ENCODE data around the gene PRRX2.

Gene PRRX2

DNA sequence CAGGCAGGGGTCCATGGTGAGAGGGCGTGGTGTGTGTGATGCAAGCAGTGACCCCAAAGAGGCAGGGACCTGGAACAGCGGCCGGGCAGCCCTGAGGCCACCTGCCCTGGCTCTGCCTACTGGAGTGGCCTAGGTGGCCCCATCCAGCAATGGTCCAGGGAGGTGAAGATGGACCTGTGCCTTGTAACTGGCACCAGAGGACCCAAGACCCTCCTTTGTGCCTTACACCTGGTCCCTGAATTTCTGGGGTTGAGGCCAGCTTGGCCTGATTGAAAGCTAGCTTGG is 44.7 kb downstream of the PRRX2 start:
- H3K27ac Mint-ChIP-seq = peak overlapping the region; percentile 37 to 83 (median 74)
- TF ChIP-seq, protein P1, sequence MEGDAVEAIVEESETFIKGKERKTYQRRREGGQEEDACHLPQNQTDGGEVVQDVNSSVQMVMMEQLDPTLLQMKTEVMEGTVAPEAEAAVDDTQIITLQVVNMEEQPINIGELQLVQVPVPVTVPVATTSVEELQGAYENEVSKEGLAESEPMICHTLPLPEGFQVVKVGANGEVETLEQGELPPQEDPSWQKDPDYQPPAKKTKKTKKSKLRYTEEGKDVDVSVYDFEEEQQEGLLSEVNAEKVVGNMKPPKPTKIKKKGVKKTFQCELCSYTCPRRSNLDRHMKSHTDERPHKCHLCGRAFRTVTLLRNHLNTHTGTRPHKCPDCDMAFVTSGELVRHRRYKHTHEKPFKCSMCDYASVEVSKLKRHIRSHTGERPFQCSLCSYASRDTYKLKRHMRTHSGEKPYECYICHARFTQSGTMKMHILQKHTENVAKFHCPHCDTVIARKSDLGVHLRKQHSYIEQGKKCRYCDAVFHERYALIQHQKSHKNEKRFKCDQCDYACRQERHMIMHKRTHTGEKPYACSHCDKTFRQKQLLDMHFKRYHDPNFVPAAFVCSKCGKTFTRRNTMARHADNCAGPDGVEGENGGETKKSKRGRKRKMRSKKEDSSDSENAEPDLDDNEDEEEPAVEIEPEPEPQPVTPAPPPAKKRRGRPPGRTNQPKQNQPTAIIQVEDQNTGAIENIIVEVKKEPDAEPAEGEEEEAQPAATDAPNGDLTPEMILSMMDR (IDR thresholded peaks at IDR 0.05; ENCODE audit: unreplicated experiment in 3 of 3) = no peak
- H3K4me1 Mint-ChIP-seq = peaks cover 21% of the 10 kb centered on the region
- H3K27me3 Mint-ChIP-seq (ENCODE audit: low read depth) = peaks cover 18% of the 10 kb centered on the region
- H3K36me3 Mint-ChIP-seq (ENCODE audit: low read depth) = no peaks in the 10 kb centered on the region
- H3K4me3 Mint-ChIP-seq = no peak overlapping the region
- no peaks in the 10 kb centered on the region for H3K9me3 Mint-ChIP-seq

DNA sequence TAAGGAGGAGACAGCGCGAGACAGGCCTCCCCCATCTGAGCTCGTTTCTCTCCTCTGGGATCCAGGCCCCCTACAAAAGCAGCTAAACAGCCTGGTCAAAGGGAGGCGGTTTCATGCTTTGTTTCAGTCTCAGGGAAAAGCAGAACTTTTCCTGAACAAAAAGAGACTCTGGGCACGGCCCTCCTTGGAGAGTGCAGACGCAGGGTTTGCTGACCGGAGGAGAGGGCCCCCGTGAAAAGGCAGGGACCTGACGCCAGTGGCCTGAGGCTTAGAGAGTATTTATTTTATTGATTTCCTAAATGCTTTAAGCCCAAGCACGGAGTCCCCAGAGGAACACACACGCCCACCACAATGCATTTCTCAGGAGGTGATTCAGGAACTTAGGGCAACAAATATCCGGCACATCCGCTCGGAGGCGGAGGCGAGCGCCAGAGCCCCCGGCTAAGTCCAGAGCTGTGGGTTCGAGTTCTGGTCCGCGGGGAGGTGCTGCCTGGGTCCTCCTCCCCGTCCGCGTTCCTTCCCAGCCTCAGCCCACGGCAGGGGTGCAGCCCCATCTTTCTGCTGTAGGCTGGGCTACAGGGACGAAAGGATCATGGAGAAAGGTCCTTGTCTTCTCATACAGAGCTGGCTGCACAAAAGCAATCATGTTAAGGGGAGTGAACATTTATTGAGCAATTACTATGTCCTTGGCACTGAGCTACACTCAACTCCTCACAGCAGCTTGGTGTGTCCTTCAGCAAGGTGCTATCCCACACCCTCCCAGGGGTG is 47.4 kb downstream of the PRRX2 start:
- TF ChIP-seq, protein P1 (IDR thresholded peaks at IDR 0.05; ENCODE audit: unreplicated experiment in 3 of 3) = no peak
- H3K4me1 Mint-ChIP-seq = peaks cover 26% of the 10 kb centered on the region
- peaks cover 17% of the 10 kb centered on the region for H3K27me3 Mint-ChIP-seq (ENCODE audit: low read depth)
- H3K4me3 Mint-ChIP-seq = peak overlapping the region; percentile 17 to 23 (median 19)
- no peaks in the 10 kb centered on the region for H3K36me3 Mint-ChIP-seq (ENCODE audit: low read depth)
- H3K9me3 Mint-ChIP-seq = no peaks in the 10 kb centered on the region
- peak overlapping the region; percentile 81 to 97 (median 91) for H3K27ac Mint-ChIP-seq

DNA sequence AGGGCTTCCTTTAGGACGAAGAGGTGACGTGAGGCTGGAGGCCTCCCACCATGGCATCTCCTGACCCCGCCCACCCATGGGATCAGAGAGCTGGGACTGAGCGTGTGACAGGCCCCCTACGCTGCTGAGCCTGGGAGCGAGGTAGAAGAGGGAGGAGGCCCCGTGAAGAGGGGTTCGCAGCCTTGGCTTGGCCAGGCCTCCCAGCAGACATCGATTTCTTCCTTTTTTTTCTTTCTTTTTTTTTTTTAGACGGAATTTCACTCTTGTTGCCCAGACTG is 47.9 kb downstream of the PRRX2 start:
- no peaks in the 10 kb centered on the region for H3K9me3 Mint-ChIP-seq
- H3K36me3 Mint-ChIP-seq (ENCODE audit: low read depth) = no peaks in the 10 kb centered on the region
- no peak overlapping the region for H3K4me3 Mint-ChIP-seq
- TF ChIP-seq, protein P1 (IDR thresholded peaks at IDR 0.05; ENCODE audit: unreplicated experiment in 3 of 3) = no peak
- peaks cover 26% of the 10 kb centered on the region for H3K4me1 Mint-ChIP-seq
- H3K27ac Mint-ChIP-seq = peak overlapping the region in 2 of 3 experiments; percentile 81 to 97
- peaks cover 12% of the 10 kb centered on the region for H3K27me3 Mint-ChIP-seq (ENCODE audit: low read depth)

DNA sequence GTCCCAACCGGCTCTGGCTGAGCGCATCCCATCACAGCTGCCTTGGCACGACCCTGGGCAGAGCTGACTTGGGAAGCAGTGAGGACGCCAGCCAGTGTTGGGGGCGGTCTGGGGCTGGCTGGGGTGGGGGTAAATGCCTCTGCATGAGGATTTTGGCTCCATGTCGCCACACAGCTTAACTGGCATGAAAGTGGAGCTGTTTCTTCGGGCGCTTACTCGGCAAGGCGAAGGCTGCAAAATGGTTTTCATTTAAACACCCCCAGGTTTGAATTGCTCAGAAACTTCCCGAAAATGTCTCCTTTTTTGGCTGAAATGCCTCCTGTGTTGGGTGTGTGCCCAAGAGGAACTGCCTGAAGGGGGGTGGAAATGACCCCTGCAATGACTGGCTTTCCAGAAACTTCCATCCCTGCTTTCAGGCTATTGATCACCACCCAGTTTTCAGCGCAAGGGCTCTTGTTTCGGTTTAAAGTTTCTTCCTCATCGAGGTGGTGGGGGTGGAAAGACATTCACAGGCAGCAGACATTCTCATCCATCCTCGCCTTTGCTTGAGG is 49.1 kb downstream of the PRRX2 start:
- peaks cover 13% of the 10 kb centered on the region for H3K27me3 Mint-ChIP-seq (ENCODE audit: low read depth)
- H3K4me1 Mint-ChIP-seq = peaks cover 26% of the 10 kb centered on the region
- no peak overlapping the region for H3K4me3 Mint-ChIP-seq
- no peaks in the 10 kb centered on the region for H3K36me3 Mint-ChIP-seq (ENCODE audit: low read depth)
- H3K27ac Mint-ChIP-seq = peak overlapping the region in 2 of 3 experiments; percentile 70 to 75
- TF ChIP-seq, protein P1 (IDR thresholded peaks at IDR 0.05; ENCODE audit: unreplicated experiment in 3 of 3) = no peak
- H3K9me3 Mint-ChIP-seq = no peaks in the 10 kb centered on the region

DNA sequence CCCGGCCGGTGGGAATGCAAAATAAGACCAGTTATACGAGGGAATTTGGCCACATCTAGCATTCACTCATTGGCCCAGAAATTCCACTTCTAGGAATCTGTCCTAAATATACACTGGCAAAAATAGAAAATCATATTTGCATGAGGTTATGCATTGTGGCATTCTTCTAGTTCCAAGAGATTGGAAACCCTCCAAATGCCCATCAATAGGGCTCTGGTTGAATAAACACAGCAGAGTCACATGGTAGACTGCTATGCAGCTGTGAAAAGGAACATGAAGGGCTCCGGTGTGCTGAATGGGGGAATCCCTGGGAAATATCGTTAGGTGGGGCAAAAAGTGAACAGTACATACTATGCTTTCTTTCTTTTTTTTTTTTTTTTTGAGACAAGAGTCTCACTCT is 50.6 kb downstream of the PRRX2 start:
- Mint-ChIP-seq H3K27ac (no peak overlapping the region), H3K36me3 (ENCODE audit: low read depth) (peaks cover 3% of the 10 kb centered on the region), H3K9me3 (no peaks in the 10 kb centered on the region), H3K4me3 (no peak overlapping the region), H3K4me1 (peaks cover 26% of the 10 kb centered on the region), H3K27me3 (ENCODE audit: low read depth) (peaks cover 13% of the 10 kb centered on the region)
- TF ChIP-seq, protein P1 (IDR thresholded peaks at IDR 0.05; ENCODE audit: unreplicated experiment in 3 of 3) = no peak

DNA sequence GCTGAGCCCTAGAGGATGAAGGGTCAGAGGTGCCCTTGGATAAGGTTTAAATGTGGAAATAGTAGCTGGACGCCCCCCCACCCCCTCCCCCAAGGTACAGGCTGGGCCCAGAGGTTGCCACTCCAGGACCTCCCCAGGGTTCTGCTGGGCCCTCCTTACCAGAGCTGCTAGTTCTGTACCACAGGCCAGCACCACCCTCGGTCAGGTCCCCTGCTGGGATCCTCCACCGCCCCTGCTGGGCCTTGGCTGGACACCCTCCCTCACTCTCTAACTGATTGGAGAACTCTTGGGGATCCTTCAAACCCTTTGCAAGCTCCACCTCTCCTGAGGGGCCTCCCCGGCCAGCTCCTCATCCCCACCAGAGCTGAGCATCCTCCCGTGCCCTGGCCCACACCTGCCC is 52.5 kb downstream of the PRRX2 start:
- H3K9me3 Mint-ChIP-seq = no peaks in the 10 kb centered on the region
- no peak overlapping the region for H3K27ac Mint-ChIP-seq
- TF ChIP-seq, protein P1 (IDR thresholded peaks at IDR 0.05; ENCODE audit: unreplicated experiment in 3 of 3) = no peak
- H3K36me3 Mint-ChIP-seq (ENCODE audit: low read depth) = peaks cover 3% of the 10 kb centered on the region
- peaks cover 16% of the 10 kb centered on the region for H3K27me3 Mint-ChIP-seq (ENCODE audit: low read depth)
- H3K4me3 Mint-ChIP-seq = no peak overlapping the region
- peaks cover 13% of the 10 kb centered on the region for H3K4me1 Mint-ChIP-seq
